Measurements from ENCODE around the gene HECTD4.

GRCh38 chr12:112130441-112130998 lies 251.7 kb downstream of the HECTD4 start:
- TF ChIP-seq SP1 (IDR thresholded peaks at IDR 0.05) (no peak), FOXM1 (IDR thresholded peaks at IDR 0.05; ENCODE audit: borderline replicate concordance) (no peak), BHLHE40 (IDR thresholded peaks at IDR 0.05; ENCODE audit: borderline replicate concordance) (no peak), FOXA1 (IDR thresholded peaks at IDR 0.05) (no peak), ARNT (IDR thresholded peaks at IDR 0.05) (no peak), NFRKB (IDR thresholded peaks at IDR 0.05) (no peak), SUZ12 (IDR thresholded peaks at IDR 0.05) (no peak), L3MBTL2 (conservative IDR thresholded peaks at IDR 0.05) (no peak), TARDBP (IDR thresholded peaks at IDR 0.05) (no peak), FOXK2 (IDR thresholded peaks at IDR 0.05) (no peak), ELF4 (IDR thresholded peaks at IDR 0.05) (no peak), LEF1 (IDR thresholded peaks at IDR 0.05; ENCODE audit: borderline replicate concordance) (no peak), HDGF (IDR thresholded peaks at IDR 0.05; ENCODE audit: borderline replicate concordance) (no peak)

All from HEK293T (cell line).